Keratinocyte (primary cell): ENCODE results near the gene TMEM126A.

Source experiments
- EZH2 ChIP-seq: IDR thresholded peaks from one replicate; pipeline ENCODE4 v1.6.1; 2012; ENCODE audit warnings: inconsistent platforms, mild to moderate bottlenecking, low read length, moderate library complexity
- TF ChIP-seq, protein P1 (sequence below), 3 experiments: IDR thresholded peaks in 1 of 3; conservative IDR thresholded peaks in 1 of 3; optimal IDR thresholded peaks in 1 of 3; 2 replicates in 2 of 3; 3 replicates in 1 of 3; pipeline versions ENCODE3 to v1.5.1; 2011; ENCODE audit warnings: low read length in 3 of 3, mild to moderate bottlenecking in 3 of 3, moderate library complexity in 2 of 3, control low read depth in 1 of 3, inconsistent platforms in 1 of 3; ENCODE audit not compliant: insufficient read depth in 2 of 3; ENCODE audit errors: extremely low read depth in 1 of 3

DNA sequence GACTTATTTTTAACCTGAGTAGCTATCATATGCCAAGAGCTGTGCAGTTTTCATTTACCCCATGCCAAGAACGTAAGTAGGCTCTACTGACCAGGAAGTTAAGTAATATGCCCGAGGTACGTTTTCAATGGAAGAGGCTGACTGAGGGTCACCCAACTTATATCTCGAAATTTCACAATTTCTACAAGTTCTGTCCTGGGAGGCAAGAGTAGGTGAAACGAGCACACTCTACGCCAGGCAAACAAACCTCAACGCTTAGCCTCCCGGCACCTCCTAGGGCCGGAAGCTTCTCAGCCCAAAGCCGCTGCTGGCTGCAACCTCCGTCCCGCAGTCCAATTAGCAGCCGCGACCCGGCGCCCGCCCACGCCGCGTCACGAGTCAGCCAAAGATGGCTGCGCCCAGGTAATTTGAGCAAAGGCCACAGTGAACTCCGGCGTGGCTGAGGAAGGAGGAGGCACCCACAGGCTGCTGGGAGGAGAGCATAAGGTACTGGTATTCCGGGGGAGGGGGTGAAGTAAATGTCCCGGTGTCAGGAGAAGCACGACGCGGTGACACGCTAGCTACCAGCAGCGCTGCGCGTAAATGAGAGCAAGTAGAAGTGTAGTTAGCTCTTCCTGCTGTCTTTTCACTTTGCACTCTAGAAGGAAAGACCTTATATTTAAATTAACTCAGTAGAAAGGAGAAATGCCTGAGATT is at the start of gene TMEM126A:
- TF ChIP-seq, protein P1, sequence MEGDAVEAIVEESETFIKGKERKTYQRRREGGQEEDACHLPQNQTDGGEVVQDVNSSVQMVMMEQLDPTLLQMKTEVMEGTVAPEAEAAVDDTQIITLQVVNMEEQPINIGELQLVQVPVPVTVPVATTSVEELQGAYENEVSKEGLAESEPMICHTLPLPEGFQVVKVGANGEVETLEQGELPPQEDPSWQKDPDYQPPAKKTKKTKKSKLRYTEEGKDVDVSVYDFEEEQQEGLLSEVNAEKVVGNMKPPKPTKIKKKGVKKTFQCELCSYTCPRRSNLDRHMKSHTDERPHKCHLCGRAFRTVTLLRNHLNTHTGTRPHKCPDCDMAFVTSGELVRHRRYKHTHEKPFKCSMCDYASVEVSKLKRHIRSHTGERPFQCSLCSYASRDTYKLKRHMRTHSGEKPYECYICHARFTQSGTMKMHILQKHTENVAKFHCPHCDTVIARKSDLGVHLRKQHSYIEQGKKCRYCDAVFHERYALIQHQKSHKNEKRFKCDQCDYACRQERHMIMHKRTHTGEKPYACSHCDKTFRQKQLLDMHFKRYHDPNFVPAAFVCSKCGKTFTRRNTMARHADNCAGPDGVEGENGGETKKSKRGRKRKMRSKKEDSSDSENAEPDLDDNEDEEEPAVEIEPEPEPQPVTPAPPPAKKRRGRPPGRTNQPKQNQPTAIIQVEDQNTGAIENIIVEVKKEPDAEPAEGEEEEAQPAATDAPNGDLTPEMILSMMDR (optimal IDR thresholded peaks at IDR 0.05 in 1 of 3, IDR thresholded peaks at IDR 0.05 in 1 of 3, conservative IDR thresholded peaks at IDR 0.05 in 1 of 3; ENCODE audit: extremely low read depth in 1 of 3, insufficient read depth in 2 of 3, low read length in 3 of 3), result no peak
- TF ChIP-seq EZH2, result no peak
